ENCODE results near the gene ZBTB44.

ZBTB44 gene

GRCh38 chr11:130178441-130179339 lies 136.0 kb downstream of the ZBTB44 start:
- Histone ChIP-seq H3K36me3 (ENCODE audit: insufficient read depth, low read length) (no peaks in the 10 kb centered on the region), H3K9me3 (ENCODE audit: low read length) (no peaks in the 10 kb centered on the region), H3K9ac (ENCODE audit: low read length) (no peak overlapping the region), H3K27me3 (ENCODE audit: control insufficient read depth in 1 of 2, insufficient read depth in 2 of 2, low read length in 2 of 2) (no peaks in the 10 kb centered on the region), H3K4me1 (ENCODE audit: insufficient read depth, low read length) (peaks cover 3% of the 10 kb centered on the region), H3K27ac (ENCODE audit: low read depth, low read length) (no peak overlapping the region), H3K4me3 (ENCODE audit: low read depth in 1 of 2, low read length in 2 of 2) (no peak overlapping the region)

GRCh38 chr11:130177782-130178181 lies 136.9 kb downstream of the ZBTB44 start:
- no peak overlapping the region for H3K4me3 ChIP-seq (ENCODE audit: low read depth in 1 of 2, low read length in 2 of 2)
- H3K27me3 ChIP-seq (ENCODE audit: control insufficient read depth in 1 of 2, insufficient read depth in 2 of 2, low read length in 2 of 2) = no peaks in the 10 kb centered on the region
- no peak overlapping the region for H3K9ac ChIP-seq (ENCODE audit: low read length)
- H3K27ac ChIP-seq (ENCODE audit: low read depth, low read length) = no peak overlapping the region
- peaks cover 3% of the 10 kb centered on the region for H3K4me1 ChIP-seq (ENCODE audit: insufficient read depth, low read length)
- H3K36me3 ChIP-seq (ENCODE audit: insufficient read depth, low read length) = no peaks in the 10 kb centered on the region
- H3K9me3 ChIP-seq (ENCODE audit: low read length) = no peaks in the 10 kb centered on the region

Measured in muscle layer of colon (tissue), 2 donors.